H1 (cell line): Measurements from ENCODE around the gene XPO5. TPM values are rescaled to one million over a fixed set of nuclear protein-coding genes. Genes with fewer than 3 reads are reported as not detected.

Experiments used
- CTCF ChIA-PET: fragments of 300-600 bp; sonication (Branson Sonifier 250); formaldehyde crosslinking; loops from one replicate; lab custom pipeline; 2021; ENCODE audit not compliant: partially characterized antibody; lab: Charles Lee
- POLR2A ChIA-PET: fragments of 300-600 bp; sonication (Branson Sonifier 250); formaldehyde crosslinking; loops from one replicate; lab custom pipeline; 2021; ENCODE audit warnings: inconsistent platforms; ENCODE audit not compliant: partially characterized antibody; lab: Charles Lee
- DNase-seq, 2 experiments: peaks; one replicate each; pipeline versions ENCODE4 v3.0.0 to v3.0.0-alpha.2; 2010 to 2022; ENCODE audit warnings: low spot score in 2 of 2, low read depth in 1 of 2, mixed read lengths in 1 of 2
- FAIRE-seq: peaks from 2 replicates; lab custom pipeline; 2011; peaks lifted over from hg19 to GRCh38; lab: Jason Lieb, UNC
- H2AFZ ChIP-seq: 2 replicates; pipeline ENCODE4 v1.8.1; 2012; ENCODE audit warnings: low read length, inconsistent platforms
- H2AK5ac ChIP-seq: 2 replicates; pipeline ENCODE4 v1.6.1; 2013; ENCODE audit warnings: low read depth, low read length
- H2BK120ac ChIP-seq: replicated peaks from 2 replicates; pipeline ENCODE3; 2013; ENCODE audit warnings: low read depth, low read length, inconsistent platforms
- H2BK12ac ChIP-seq: 2 replicates; pipeline ENCODE4 v1.6.1; 2013; ENCODE audit warnings: low read depth, low read length
- H2BK15ac ChIP-seq: 2 replicates; pipeline ENCODE4 v1.6.1; 2013; ENCODE audit warnings: low read length
- H2BK20ac ChIP-seq: 2 replicates; pipeline ENCODE4 v1.6.1; 2013; ENCODE audit warnings: low read length
- H2BK5ac ChIP-seq: 2 replicates; pipeline ENCODE4 v1.6.1; 2013; ENCODE audit warnings: low read depth, low read length
- H3K14ac ChIP-seq: 2 replicates; pipeline ENCODE4 v1.6.1; 2013; ENCODE audit warnings: inconsistent platforms; ENCODE audit not compliant: insufficient read length
- H3K18ac ChIP-seq: 2 replicates; pipeline ENCODE4 v1.6.1; 2013; ENCODE audit warnings: low read length; ENCODE audit errors: extremely low read depth
- H3K23ac ChIP-seq: 2 replicates; pipeline ENCODE4 v1.6.1; 2013; ENCODE audit warnings: inconsistent platforms; ENCODE audit not compliant: insufficient read length
- H3K23me2 ChIP-seq: 2 replicates; pipeline ENCODE4 v1.6.1; 2013; ENCODE audit warnings: low read depth, low read length
- H3K27ac ChIP-seq: 2 replicates; pipeline ENCODE4 v1.6.1; 2011; ENCODE audit warnings: low read depth, low read length, inconsistent platforms
- H3K27me3 ChIP-seq, 4 experiments: replicated peaks in 1 of 4; 1 replicate in 1 of 4; 2 replicates in 3 of 4; pipeline versions ENCODE4 v1.6.1 to v1.8.1; 2011 to 2013; ENCODE audit warnings: low read length in 3 of 4, mild to moderate bottlenecking in 3 of 4, inconsistent platforms in 2 of 4, mixed read lengths in 2 of 4, moderate library complexity in 1 of 4; ENCODE audit not compliant: control insufficient read depth in 3 of 4, insufficient read depth in 3 of 4; ENCODE audit errors: extremely low read depth in 1 of 4
- H3K36me3 ChIP-seq, 4 experiments: 2 replicates each; pipeline versions ENCODE4 v1.6.1 to v1.8.1; 2011 to 2013; ENCODE audit warnings: mild to moderate bottlenecking in 4 of 4, low read length in 3 of 4, moderate library complexity in 2 of 4, control low read depth in 1 of 4, inconsistent platforms in 1 of 4; ENCODE audit not compliant: insufficient read depth in 4 of 4, control insufficient read depth in 2 of 4
- H3K4ac ChIP-seq: replicated peaks from 2 replicates; pipeline ENCODE3; 2013; ENCODE audit warnings: low read length, low read depth, mixed read lengths, inconsistent platforms; ENCODE audit not compliant: insufficient read length
- H3K4me1 ChIP-seq, 4 experiments: replicated peaks in 1 of 4; 1 replicate in 1 of 4; 2 replicates in 3 of 4; pipeline versions ENCODE4 v1.6.1 to v1.8.1; 2011 to 2013; ENCODE audit warnings: low read length in 3 of 4, inconsistent platforms in 2 of 4, mixed read lengths in 1 of 4; ENCODE audit not compliant: insufficient read depth in 4 of 4, control insufficient read depth in 3 of 4
- H3K4me2 ChIP-seq, 2 experiments: 2 replicates each; pipeline versions ENCODE4 v1.6.1 to v1.8.1; 2011 to 2013; ENCODE audit warnings: low read depth in 2 of 2, low read length in 2 of 2, control low read depth in 1 of 2, inconsistent platforms in 1 of 2, mild to moderate bottlenecking in 1 of 2; ENCODE audit not compliant: insufficient read depth in 1 of 2
- H3K4me3 ChIP-seq, 4 experiments: fragments of 200-600, 300-600 bp in 1 of 4; sonication (generic), shearing (Covaris generic), sonication (Bioruptor Twin) in 1 of 4; 2 replicates each; pipeline versions ENCODE4 v1.5.1 to v1.8.1; 2011 to 2016; ENCODE audit warnings: low read length in 4 of 4, low read depth in 3 of 4, control low read depth in 2 of 4, inconsistent platforms in 2 of 4, mild to moderate bottlenecking in 2 of 4, mixed read lengths in 1 of 4, moderate library complexity in 1 of 4; ENCODE audit not compliant: insufficient read depth in 2 of 4; ENCODE audit errors: extremely low read depth in 1 of 4
- H3K56ac ChIP-seq: replicated peaks from 2 replicates; pipeline ENCODE3; 2013; ENCODE audit warnings: low read depth, mild to moderate bottlenecking, mixed read lengths, low read length, inconsistent platforms; ENCODE audit not compliant: insufficient read length
- H3K79me1 ChIP-seq: 2 replicates; pipeline ENCODE4 v1.6.1; 2013; ENCODE audit warnings: low read depth, low read length, control low read depth
- H3K79me2 ChIP-seq, 2 experiments: 2 replicates each; pipeline versions ENCODE4 v1.6.1 to v1.8.1; 2012 to 2013; ENCODE audit warnings: low read length in 2 of 2, mild to moderate bottlenecking in 2 of 2, inconsistent platforms in 1 of 2; ENCODE audit not compliant: insufficient read depth in 2 of 2, control insufficient read depth in 1 of 2
- H3K9ac ChIP-seq, 4 experiments: replicated peaks in 1 of 4; 1 replicate in 1 of 4; 2 replicates in 3 of 4; pipeline versions ENCODE4 v1.6.1 to v1.8.1; 2011 to 2013; ENCODE audit warnings: low read depth in 3 of 4, low read length in 3 of 4, control low read depth in 2 of 4, mild to moderate bottlenecking in 2 of 4, moderate library complexity in 2 of 4, inconsistent platforms in 1 of 4; ENCODE audit errors: extremely low read depth in 1 of 4
- H3K9me3 ChIP-seq, 2 experiments: 2 replicates each; pipeline versions ENCODE4 v1.6.1 to v1.8.1; 2012 to 2013; ENCODE audit warnings: mild to moderate bottlenecking in 2 of 2, moderate library complexity in 2 of 2, control low read depth in 1 of 2, inconsistent platforms in 1 of 2, low read depth in 1 of 2, low read length in 1 of 2, mixed read lengths in 1 of 2; ENCODE audit not compliant: insufficient read depth in 2 of 2
- H4K20me1 ChIP-seq, 2 experiments: replicated peaks in 1 of 2; 2 replicates each; pipeline versions ENCODE3 to v1.8.1; 2011 to 2013; ENCODE audit warnings: inconsistent platforms in 2 of 2, low read length in 2 of 2, mild to moderate bottlenecking in 1 of 2; ENCODE audit not compliant: insufficient read depth in 2 of 2, control insufficient read depth in 1 of 2
- H4K5ac ChIP-seq: 2 replicates; pipeline ENCODE4 v1.6.1; 2013; ENCODE audit warnings: low read length, low read depth, mixed read lengths, inconsistent platforms; ENCODE audit not compliant: insufficient read length
- H4K8ac ChIP-seq: 2 replicates; pipeline ENCODE4 v1.8.0; 2013; ENCODE audit warnings: mild to moderate bottlenecking, moderate library complexity, low read length, inconsistent platforms; ENCODE audit not compliant: insufficient read depth; ENCODE audit errors: extremely low read depth
- H4K91ac ChIP-seq: replicated peaks from 2 replicates; pipeline ENCODE3; 2013; ENCODE audit warnings: low read length, mixed read lengths, inconsistent platforms; ENCODE audit not compliant: insufficient read length
- BCL11A ChIP-seq, 2 experiments: IDR thresholded peaks; one replicate each; pipeline ENCODE4 v1.6.1; 2011; ENCODE audit warnings: low read depth in 2 of 2, low read length in 2 of 2, mild to moderate bottlenecking in 2 of 2
- CBX5 ChIP-seq: fragments of 300-800, 300-1000 bp; sonication (generic); IDR thresholded peaks from 2 replicates; pipeline ENCODE4 v1.7.1; 2016; ENCODE audit warnings: antibody characterized with exemption, low read length, low read depth
- CEBPB ChIP-seq: IDR thresholded peaks from 2 replicates; pipeline ENCODE4 v1.6.1; 2012; ENCODE audit warnings: low read depth, low read length
- EGR1 ChIP-seq: IDR thresholded peaks from 2 replicates; pipeline ENCODE4 v1.6.1; 2011; ENCODE audit warnings: low read depth, low read length, borderline replicate concordance
- RBBP5 ChIP-seq: IDR thresholded peaks from 2 replicates; pipeline ENCODE4 v1.7.1; 2012; ENCODE audit warnings: low read depth, mild to moderate bottlenecking, inconsistent platforms, low read length, moderate library complexity, borderline replicate concordance
- RNF2 ChIP-seq: fragments of 200-900, 300-1000 bp; sonication (generic); IDR thresholded peaks from 2 replicates; pipeline ENCODE4 v1.7.1; 2016; ENCODE audit warnings: borderline replicate concordance, low read depth, mild to moderate bottlenecking, antibody characterized with exemption, low read length; ENCODE audit not compliant: poor library complexity, severe bottlenecking; ENCODE audit errors: missing control alignments
- SIN3A ChIP-seq, 2 experiments: IDR thresholded peaks in 1 of 2; conservative IDR thresholded peaks in 1 of 2; 2 replicates each; pipeline ENCODE4 v1.6.1; 2011 to 2012; ENCODE audit warnings: low read length in 2 of 2, improper control_type of control experiment in 1 of 2, low read depth in 1 of 2, mild to moderate bottlenecking in 1 of 2
- SIRT6 ChIP-seq: IDR thresholded peaks from one replicate; pipeline ENCODE4 v1.7.1; 2012; ENCODE audit warnings: low read length, inconsistent platforms
- SP1 ChIP-seq: IDR thresholded peaks from 2 replicates; pipeline ENCODE4 v1.6.1; 2011; ENCODE audit warnings: low read depth, low read length
- SRF ChIP-seq: IDR thresholded peaks from 2 replicates; pipeline ENCODE4 v1.6.1; 2011; ENCODE audit warnings: mild to moderate bottlenecking, low read depth, low read length, moderate library complexity
- SUZ12 ChIP-seq: fragments of 200-600 bp; sonication (generic); IDR thresholded peaks from 2 replicates; pipeline ENCODE4 v1.6.1; 2012; ENCODE audit warnings: mild to moderate bottlenecking, inconsistent platforms, low read length, moderate library complexity, mixed read lengths
- YY1 ChIP-seq: IDR thresholded peaks from 2 replicates; pipeline ENCODE4 v1.6.1; 2011; ENCODE audit warnings: low read depth, mild to moderate bottlenecking, low read length
- WGBS, 2 experiments: shearing (Covaris generic) in 1 of 2; methylation state at CpG; one replicate each; pipeline versions ENCODE4 v1.1.6 to v1.1.7; 2013 to 2015; ENCODE audit warnings: low lambda C conversion rate in 2 of 2, mixed read lengths in 2 of 2, inconsistent platforms in 1 of 2, low coverage in 1 of 2, missing lambda C conversion rate in 1 of 2; ENCODE audit not compliant: insufficient replicate concordance in 2 of 2, insufficient coverage in 1 of 2, insufficient read length in 1 of 2; ENCODE audit errors: extremely low coverage in 1 of 2, missing lambda C conversion rate in 1 of 2; 5-methylcytosine and 5-hydroxymethylcytosine counted together
- polyA plus RNA-seq, 7 experiments: library from polyadenylated mRNA; depleted of rRNA in 3 of 7; stranded (reverse) in 5 of 7; unstranded in 2 of 7; fragments of >200 nt in 5 of 7; fragments of 200-250 nt in 2 of 7; gene quantifications; 1 replicate in 5 of 7; 2 replicates in 1 of 7; 4 replicates in 1 of 7; pipeline versions ENCODE4 v1.2.1 to v1.2.3, GENCODE V29; 2011 to 2013; ENCODE audit warnings: missing spikeins in 2 of 7, mixed read lengths in 2 of 7
- total RNA-seq: library from RNA; stranded (reverse); fragmentation: NEBNext Ultra II Directional; extraction: Animal tissue kit (Norgen Biotek cat#: 25700); gene quantifications from 2 replicates; pipeline ENCODE4 v1.2.1, GENCODE V29; 2021
- TF ChIP-seq, protein P1 (sequence below): IDR thresholded peaks from 2 replicates; pipeline ENCODE4 v1.6.1; 2012; ENCODE audit warnings: inconsistent platforms

XPO5 gene
- total and polyA plus RNA-seq, 2 of the 8 experiments (the other 6 are each of a cell fraction or from before 2014, with no cell fraction given), result 80.6 to 95.7 TPM

- Histone ChIP-seq H3K79me2 (no peaks in the 10 kb centered on the region), H2BK5ac (no peak overlapping the region), H3K4me1 (no peaks in the 10 kb centered on the region), H2BK15ac (no peak overlapping the region), H4K91ac (no peak overlapping the region), H3K56ac (no peak overlapping the region), H3K27ac (no peak overlapping the region), H4K5ac (no peak overlapping the region), H3K27me3 (no peaks in the 10 kb centered on the region), H3K4ac (no peak overlapping the region), H3K36me3 (peaks cover 2 to 9% (median 6%) of the 10 kb centered on the region in 4 experiments; a peak in 7 of 8 replicates), H2AK5ac (no peak overlapping the region), H2BK20ac (no peak overlapping the region), H3K9ac (no peak overlapping the region), H3K23ac (no peak overlapping the region), H4K8ac (no peak overlapping the region), H3K4me3 (no peak overlapping the region), H3K9me3 (no peaks in the 10 kb centered on the region), H3K14ac (no peak overlapping the region), H2BK12ac (no peak overlapping the region), H3K18ac (no peak overlapping the region), H2BK120ac (no peak overlapping the region), H3K4me2 (no peak overlapping the region), H3K79me1 (no peaks in the 10 kb centered on the region), H2AFZ (no peak overlapping the region), H4K20me1 (peaks cover 0 to 1% of the 10 kb centered on the region in 2 experiments), H3K23me2 (no peaks in the 10 kb centered on the region)
- POLR2A ChIA-PET, result interaction anchor here (0.9 to 3.5 kb wide), 9 partner anchors 9 to 59 kb away, joined by 3 to 10 read pairs (median 4); partner anchors contain the start of genes GTPBP2, POLH and XPO5
- DNase-seq (no peak), FAIRE-seq (no peak)
- WGBS, 2 experiments, result 87% methylated on average over 1 of the region's 1 CpG; no CpG with 5 or more reads in 1 of the 2 experiments
- CTCF ChIA-PET, result interaction anchor here (0.6 to 3.6 kb wide), 23 partner anchors 9 to 474 kb away, joined by 3 to 23 read pairs (median 4); partner anchors contain the start of genes GTPBP2 and RSPH9
- TF ChIP-seq SRF, result no peak
- no peak for TF ChIP-seq SIN3A (conservative IDR thresholded peaks at IDR 0.05 in 1 of 2, IDR thresholded peaks at IDR 0.05 in 1 of 2; ENCODE audit: low read depth in 1 of 2, low read length in 2 of 2)
- TF ChIP-seq SUZ12, result no peak
- no peak for TF ChIP-seq YY1
- TF ChIP-seq SP1, result no peak
- TF ChIP-seq CEBPB, result no peak
- TF ChIP-seq RBBP5, result no peak
- TF ChIP-seq BCL11A (IDR thresholded peaks at IDR 0.05; ENCODE audit: low read depth in 2 of 2, low read length in 2 of 2), result no peak
- TF ChIP-seq, protein P1, sequence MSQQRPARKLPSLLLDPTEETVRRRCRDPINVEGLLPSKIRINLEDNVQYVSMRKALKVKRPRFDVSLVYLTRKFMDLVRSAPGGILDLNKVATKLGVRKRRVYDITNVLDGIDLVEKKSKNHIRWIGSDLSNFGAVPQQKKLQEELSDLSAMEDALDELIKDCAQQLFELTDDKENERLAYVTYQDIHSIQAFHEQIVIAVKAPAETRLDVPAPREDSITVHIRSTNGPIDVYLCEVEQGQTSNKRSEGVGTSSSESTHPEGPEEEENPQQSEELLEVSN, result no peak
- TF ChIP-seq EGR1, result no peak
- TF ChIP-seq CBX5, result no peak
- no peak for TF ChIP-seq SIRT6
- no peak for TF ChIP-seq RNF2
Observed at GRCh38 chr6:43608807-43609206, 33.0 kb upstream of the XPO5 start.
